B cell (primary cell): ENCODE data around the gene MAPRE2.

Experiments
- EZH2 ChIP-seq: IDR thresholded peaks from 2 replicates; pipeline ENCODE4 v1.6.1; 2012; ENCODE audit warnings: borderline replicate concordance, low read depth, mild to moderate bottlenecking, moderate library complexity, low read length; ENCODE audit not compliant: insufficient read depth, poor library complexity, severe bottlenecking
- TF ChIP-seq, protein P1 (sequence below): fragments of 200-600 bp; IDR thresholded peaks from one replicate; pipeline ENCODE4 v1.8.0; 2022; ENCODE audit warnings: antibody characterized with exemption, mild to moderate bottlenecking

DNA sequence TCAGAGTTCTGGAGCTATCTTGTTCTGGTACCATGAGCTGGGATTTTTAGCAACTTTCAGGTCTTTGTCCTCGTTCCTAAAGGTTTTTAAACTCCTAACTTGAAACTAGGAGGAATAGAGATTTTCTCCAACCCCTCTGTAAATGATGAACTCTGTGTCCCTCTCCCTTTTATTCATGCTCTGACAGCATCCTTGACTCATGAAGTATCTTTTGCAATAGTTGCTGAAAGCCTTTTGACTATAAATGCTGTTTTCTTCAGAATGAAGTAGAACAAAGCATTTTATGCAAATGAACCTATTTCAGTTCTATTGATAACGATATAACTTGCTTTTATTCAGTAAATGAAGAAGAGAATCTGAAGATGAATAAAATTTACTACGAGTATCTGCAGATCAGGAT lies 17.0 kb upstream of the MAPRE2 start:
- TF ChIP-seq, protein P1, sequence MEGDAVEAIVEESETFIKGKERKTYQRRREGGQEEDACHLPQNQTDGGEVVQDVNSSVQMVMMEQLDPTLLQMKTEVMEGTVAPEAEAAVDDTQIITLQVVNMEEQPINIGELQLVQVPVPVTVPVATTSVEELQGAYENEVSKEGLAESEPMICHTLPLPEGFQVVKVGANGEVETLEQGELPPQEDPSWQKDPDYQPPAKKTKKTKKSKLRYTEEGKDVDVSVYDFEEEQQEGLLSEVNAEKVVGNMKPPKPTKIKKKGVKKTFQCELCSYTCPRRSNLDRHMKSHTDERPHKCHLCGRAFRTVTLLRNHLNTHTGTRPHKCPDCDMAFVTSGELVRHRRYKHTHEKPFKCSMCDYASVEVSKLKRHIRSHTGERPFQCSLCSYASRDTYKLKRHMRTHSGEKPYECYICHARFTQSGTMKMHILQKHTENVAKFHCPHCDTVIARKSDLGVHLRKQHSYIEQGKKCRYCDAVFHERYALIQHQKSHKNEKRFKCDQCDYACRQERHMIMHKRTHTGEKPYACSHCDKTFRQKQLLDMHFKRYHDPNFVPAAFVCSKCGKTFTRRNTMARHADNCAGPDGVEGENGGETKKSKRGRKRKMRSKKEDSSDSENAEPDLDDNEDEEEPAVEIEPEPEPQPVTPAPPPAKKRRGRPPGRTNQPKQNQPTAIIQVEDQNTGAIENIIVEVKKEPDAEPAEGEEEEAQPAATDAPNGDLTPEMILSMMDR: no peak
- no peak for TF ChIP-seq EZH2
